GM18499 (cell line): ENCODE measurements around the gene BCAS1.
A peak's percentile ranks its signal among the peaks of the same experiment; 100 is the strongest.

ENCODE experiments used
- ATAC-seq: cut with Tn5 transposase; IDR thresholded peaks from one replicate; pipeline ENCODE4 v1.9.1; 2021; ENCODE audit warnings: moderate number of reproducible peaks; ENCODE audit not compliant: insufficient read depth, unreplicated experiment

The BCAS1 gene

DNA sequence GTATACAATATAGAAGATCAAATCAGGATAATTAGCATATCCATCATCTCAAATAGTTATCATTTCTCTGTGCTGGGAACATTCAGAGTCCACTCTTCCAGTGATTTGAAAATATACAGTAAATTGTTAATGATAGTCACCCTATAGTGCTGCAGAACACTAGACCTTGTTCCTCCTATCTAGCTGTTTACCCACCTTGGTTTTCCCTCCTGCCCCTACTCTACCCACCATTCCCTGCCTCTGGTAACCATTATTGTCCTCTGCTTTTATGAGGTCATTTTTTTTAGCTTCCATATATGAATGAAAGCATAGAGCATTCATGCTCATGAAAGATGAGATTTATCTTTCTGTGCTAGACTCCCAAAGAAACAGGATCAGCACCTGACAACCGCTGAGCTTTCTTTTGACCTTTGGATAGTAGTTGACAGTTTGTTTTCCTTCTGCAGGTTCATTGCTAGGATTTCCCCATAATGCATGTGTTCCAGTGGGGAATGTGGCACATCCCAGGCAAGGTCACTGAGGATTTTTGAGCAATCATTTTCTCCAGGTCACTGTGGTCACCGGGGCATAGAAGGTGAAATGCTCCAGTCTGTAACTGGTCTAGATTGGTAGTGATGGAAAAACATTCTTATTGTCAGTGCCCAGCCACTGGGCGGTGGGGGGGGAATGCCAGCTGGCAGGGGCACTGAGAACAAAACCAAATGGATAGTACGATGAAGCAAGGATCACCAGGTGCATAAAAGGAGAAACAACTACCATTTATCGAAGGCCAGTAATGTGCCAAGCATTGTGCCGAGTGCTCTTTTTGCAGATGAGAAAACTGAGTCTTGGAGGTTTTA is 33.6 kb upstream of the BCAS1 start:
- ATAC-seq = no peak

DNA sequence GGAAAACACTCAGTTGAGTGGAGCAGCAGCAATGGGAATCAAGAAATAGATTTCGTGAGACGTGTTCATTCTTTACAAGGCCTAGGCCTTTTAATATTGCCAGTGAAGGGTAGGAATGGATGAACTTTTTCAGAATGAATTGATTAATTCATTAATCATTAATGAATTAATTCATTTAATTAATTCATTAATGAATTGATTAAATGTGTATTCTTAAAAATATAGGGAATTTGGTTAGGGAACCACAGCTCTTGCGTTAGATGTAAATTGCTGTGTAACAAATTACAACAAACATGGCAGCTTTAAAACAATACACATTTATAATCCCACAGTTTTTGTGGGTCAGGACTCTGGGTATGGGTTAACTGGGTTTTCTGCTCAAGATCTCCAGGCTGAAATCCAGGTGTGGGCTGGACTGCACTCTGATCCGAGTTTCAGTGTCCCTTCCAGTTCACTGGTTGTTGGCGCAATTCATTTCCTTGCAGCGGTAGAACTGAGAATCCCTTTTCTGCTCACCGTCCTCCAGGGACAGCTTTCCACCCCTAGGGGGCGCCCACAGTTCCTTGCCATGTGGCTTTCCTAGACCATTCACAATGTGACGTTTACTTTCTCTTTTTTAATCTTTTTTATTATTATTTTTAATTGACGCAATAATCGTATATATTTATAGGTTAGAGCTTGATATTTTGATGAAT is 32.8 kb upstream of the BCAS1 start:
- ATAC-seq = peak; percentile 82

DNA sequence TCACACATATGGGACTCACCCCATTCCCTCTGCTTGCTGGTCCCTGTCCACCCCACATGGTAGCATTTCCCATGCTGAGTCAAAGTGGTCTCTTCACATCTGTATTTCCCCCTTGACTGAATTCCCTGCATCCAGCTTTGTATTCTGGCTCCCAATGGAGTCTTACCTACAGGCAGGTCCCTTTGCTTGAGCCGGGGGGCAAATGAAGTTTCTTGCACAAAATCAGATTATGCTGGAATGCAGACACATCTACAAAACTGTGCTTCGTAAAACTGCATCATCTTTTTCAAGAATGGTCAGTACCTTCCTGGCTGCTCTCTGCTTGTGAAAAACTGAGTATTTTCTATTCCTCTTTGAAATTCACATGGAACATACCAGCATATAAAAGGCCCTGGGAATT is 32.1 kb upstream of the BCAS1 start:
- no peak for ATAC-seq

DNA sequence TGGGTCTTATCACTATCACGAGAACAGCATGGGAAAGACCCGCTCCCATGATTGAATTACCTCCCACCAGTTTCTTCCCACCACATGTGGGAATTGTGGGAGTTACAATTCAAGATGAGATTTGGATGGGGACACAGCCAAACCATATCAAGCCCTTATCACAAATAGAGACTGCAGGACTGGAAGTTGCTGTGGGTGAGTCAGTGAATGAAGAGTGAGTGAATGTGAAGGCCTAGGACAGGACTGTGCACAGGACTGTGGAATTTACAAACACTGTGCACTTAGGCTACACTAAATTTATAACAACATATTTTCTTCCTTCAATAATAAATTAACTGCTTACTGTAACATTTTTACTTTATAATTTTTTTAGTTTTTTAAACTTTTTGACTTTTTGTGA is 30.2 kb upstream of the BCAS1 start:
- no peak for ATAC-seq

DNA sequence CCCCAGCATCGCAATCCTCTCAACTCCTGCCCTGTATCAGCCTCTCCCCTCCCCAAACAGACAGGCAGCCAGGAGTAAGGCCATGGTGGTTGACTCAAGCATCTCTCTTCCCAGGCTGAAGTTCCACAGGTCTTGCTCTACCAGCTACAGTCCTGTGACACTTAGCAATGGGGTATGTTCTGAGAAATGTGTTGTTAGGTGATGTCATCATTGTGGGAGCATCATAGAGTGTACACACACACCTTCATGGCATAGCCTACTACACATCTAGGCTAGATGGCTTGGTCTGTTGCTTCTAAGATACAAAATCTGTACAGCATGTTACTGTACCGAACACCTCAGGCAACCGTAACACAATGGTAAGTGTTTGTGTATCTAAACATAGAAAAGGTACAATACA is 29.5 kb upstream of the BCAS1 start:
- no peak for ATAC-seq

DNA sequence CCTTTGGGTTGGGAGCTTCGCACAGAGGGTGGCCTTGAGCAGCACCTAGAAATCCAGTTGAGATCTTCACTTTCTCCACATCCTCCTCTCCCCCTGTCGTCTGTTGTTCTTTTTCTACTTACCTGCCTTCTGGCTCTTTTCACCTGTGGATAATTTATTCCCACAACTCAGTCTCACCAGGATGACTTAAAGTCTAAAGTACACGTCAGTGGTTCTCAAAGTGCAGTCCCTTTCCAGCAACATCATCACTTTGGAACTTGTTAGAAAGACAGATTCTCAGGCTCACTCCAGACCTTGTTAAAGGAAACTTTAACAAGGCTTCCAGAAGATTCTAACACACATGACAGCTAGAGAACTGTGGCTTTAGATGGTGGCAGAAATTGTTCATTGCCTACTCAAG is 27.7 kb upstream of the BCAS1 start:
- no peak for ATAC-seq

DNA sequence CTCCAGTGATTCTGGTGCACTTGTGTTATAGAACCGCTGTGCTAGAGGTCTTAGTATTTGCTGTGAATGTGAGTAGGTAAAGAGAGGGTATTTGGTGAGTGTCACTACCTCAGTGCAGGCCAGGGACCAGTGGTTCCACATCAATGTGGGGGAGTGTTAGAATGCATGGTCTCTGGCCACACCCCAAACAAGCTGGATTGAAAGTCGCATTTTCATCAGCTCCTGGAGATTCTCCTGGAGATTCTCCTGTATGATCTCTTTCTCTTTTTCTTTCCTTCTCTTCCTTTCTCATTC is 26.8 kb upstream of the BCAS1 start:
- ATAC-seq = no peak

DNA sequence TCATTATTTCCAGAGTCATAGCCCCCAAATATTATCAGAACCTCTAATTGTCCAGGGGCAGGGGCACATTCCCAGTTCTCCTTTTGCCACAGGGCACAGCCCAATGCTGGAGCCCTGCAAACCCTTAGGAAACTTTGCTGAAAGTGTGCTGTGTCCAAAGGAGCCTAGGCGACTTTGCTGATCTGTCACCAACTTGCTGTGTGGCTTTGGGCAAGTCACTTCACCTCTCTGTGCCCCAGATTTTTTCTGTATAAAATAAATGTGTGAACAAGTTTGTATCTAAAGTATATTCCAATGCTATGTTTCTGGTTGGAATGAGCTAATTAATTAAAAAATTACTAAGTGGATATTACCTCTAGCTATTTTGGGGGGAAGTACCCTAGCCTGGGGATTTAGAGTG is 25.4 kb upstream of the BCAS1 start:
- no peak for ATAC-seq

DNA sequence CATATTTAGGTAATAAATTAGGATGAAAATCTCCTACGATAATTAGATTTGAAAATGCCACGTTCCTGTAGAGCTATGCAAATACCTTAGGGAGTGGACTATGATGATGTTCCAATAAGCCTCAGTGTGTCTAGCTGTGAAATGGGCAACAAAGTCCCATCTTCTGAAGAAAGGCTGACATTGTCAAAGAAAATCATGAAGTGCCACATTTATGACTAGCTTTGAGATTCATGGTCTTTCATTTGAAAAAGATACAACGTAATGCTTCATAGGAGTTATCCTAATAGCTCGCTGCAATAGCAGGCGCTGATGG is 23.8 kb upstream of the BCAS1 start:
- ATAC-seq = no peak

DNA sequence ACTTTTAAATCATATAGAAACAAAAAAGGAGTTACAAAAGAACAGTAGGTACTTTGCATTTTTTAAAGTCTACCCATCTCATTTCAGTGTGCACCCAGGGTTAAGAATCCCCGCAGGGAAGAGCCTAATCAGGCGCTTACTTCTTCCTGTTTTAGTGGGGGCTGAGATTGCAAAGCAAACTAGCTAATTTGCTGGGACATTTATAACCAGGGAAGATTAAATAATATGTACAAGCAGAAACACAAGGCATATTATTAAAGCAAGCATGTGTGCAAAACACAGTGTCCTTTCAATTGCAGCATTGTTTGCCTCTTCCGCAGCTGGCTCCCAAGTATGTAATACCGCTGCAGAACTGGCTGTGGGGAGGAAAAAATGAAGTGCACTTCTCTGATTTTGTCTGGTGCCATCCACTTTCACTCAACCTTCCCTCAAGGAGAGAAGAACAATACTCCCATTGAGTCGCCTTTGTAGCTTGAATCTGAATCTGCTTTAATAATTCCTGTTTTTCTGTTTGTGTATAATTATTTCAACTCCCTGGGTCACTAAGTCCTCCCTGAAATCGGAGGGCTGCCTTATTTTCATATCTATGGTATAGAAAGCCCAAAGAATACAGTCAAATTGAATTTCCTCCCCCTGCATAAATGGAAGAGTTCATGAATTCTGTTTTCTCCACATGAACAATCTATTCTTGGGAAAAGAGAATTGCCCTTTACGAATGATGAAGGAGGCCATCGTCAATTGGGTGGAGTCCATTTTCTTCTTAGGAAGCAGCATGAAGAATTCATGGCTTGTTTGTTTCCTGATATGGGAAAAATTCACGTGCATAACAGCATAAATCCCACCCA is 23.3 kb upstream of the BCAS1 start:
- ATAC-seq = no peak

DNA sequence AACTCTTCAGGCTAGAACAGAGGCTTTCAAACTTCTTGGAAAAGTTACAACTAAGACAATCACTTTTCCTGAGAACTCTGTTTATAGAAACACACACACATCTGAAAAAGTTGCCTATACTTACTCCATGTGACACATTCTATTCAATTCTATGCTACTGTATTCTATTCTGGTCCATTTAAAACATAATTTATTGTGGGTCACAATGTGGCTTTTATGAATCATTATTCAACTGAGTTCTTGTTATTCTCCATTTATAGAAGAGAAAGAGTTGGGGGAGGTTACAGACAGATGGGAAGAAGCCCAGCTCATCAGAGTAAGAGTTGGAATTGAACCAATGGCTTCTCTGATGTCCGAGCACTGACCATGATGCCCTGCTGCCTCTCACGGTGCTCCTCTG is 21.6 kb upstream of the BCAS1 start:
- no peak for ATAC-seq

DNA sequence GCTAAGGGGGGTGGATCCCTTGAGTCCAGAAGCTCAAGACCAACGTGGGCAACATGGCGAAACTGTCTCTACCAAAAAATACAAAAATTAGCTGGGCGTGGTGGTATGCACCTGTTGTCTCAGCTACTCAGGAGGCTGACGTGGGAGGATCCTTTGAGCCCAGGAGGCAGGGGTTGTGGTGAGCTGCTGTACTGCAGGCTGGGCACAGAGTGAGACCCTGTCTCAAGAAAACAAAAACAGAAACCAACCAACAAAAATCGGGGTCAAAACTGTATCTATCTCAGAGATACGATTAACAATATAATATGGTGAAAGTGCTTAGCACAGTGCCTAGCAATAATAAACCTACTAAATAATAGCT is 20.7 kb upstream of the BCAS1 start:
- no peak for ATAC-seq

DNA sequence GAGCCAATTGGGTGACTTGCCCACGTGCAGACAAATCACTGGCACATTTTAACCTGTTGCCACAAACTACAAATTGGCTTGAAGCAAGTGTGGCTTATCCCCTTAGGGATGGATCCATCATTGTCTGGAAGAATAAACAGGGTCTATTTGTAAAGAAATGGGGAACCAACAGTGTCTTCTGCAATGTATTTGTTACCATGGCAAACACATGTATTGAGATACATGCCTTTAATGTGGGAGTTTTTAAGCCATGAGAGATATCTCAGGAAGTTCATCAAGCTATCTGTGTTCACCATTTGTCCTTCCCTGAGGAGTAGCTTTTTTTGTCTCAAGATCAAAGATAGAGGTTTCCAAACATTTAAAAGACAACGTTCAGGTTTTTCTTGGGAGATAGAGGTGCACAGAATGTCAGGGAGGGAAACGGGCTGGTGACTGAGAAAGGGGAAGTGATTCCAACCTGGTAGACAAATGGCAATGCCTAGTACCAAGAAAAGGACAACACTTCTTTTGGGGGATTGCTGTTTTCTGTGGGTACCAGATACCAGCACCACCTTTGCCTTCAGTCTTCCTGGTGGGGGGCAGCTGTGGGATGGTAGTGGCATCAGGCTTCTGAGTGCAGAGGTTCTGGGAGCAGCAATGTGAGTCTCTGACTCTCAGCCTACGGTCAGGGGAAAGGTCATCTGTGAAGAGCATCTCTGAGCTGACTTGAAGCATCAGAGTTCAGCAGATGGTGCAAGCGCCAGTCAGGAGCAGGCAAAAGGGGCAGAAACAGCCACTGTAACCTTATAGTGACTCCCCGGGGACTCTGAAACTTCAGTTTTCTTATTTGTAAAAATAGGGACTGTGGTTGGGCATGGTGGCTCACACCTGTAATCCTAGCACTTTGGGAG is 20.1 kb upstream of the BCAS1 start:
- no peak for ATAC-seq

DNA sequence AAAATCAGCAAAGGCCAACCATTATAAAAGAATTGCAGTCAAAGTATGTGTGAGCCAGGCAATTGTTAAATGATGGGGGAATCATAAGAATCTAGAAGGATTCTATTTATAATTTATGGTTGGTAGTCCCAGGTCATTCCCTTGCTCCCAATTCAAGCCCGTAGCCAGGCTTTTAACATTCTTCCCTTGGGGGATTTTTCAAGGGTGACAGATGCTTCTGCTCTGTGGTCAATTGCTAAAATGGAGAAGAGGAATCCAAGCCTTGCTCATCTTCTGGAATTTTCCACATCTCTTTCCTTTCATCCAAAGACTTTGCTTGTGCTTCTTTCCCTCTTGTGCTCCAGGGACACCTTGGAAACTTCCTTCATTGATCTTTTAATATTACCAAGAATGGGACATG is 18.0 kb upstream of the BCAS1 start:
- ATAC-seq = no peak

DNA sequence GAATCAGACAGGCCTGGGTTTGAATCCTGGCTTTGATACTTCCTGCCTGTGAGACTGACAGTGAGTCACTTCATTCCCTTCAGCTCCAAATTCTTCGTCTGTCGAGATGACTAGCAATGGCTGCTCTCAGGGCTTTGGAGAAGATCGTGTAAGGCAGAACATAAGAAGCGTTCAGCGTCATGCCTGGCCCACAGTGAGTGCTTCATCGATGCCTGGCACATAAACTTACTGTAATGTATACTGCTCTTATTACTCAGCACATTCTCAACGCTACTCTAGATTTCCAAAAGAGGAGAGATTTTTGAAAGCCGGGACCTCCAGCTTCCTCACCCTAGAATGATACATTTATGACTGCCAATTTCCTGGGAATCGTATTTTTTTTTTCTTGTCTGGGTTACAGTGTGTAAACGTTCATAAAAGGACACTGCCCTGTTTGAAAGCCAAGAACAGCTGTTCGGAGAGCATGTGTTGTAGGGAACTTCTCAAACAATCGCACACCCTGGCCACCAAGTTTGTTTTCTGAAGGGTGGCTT is 16.2 kb upstream of the BCAS1 start:
- ATAC-seq = no peak

DNA sequence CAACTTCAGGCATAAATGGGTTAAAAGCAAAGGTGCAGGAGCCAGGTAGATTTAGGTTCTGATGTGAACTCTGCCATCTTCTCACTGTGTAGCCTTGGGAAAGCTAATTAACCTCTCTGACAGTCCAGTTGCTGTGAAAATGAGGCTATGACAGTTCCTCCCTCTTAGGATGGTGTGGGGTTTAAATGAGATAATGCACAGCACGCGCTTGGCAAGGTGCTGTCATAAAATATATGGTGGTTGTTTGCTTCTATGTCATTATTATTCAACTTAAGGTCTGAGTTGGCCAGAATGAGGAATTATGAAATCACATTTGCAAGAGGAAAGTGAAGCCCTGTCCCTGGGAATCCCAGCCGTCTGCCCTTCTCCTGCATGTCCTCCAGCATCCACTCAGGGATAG is 15.5 kb upstream of the BCAS1 start:
- ATAC-seq = no peak

DNA sequence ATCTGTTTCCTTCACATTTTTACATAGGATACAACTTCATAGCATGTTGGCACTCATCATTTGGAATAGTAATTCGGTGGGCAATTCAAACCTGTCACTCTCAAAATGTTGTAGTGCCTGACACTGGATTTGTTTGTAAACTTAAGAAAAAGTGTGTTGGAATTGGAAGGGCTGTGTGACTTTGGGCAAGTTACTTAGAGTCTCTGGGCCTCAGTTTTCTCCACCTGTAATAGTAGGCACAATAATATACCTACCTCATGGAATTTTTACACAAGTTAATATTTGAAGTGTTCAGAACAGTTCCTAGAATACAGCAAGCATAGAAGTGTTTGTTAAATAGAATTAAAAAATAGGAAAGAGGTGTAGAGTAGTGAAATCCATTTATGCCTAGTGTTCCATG is 15.0 kb upstream of the BCAS1 start:
- no peak for ATAC-seq

DNA sequence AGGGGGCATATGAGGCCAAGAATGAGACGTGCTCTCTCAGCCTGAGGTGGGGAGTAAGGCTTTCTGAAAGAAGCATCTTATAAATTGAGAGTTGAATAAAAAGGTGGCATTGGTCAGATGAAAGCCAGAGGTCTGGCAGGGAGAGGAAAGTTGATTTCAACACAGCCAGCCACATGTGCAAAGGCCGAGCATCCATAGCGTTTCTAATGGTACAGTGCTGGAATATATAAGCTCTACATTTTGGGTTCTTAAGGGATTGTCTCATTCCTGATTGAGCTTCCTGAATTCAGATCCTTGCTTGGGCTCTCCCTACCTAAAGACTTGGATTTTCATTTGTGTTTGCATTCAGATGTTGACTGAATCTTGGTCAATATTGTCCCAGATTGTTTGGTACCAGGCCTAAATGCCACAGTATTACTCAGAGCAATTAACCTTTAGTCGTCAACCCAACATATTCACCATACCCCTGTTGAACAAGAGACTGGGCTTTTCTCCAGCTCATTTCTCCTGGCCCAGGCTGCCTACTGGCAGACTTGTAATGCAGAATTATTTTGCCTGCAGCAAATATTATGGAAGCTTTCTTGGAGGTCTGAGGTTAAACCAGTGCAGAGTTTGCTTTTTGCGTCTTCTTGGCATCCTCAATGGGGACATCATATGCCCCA is 14.5 kb upstream of the BCAS1 start:
- no peak for ATAC-seq

DNA sequence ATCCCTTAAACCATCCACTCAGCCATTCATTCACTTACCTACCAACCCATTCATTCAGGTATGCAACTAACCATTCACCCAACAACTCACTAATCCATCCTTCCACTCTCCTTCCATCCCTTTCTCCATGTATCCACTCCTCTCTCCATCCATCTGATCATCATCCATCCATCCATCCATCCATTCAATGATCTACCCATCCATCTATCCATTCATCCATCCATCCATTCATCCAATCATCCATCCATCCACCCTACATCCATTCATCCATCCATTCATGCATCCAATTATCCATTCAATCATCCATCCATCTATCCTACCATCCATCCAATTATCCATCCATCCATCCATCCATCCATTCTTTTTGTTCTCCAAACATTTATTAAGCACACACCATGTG is 13.8 kb upstream of the BCAS1 start:
- ATAC-seq = no peak

DNA sequence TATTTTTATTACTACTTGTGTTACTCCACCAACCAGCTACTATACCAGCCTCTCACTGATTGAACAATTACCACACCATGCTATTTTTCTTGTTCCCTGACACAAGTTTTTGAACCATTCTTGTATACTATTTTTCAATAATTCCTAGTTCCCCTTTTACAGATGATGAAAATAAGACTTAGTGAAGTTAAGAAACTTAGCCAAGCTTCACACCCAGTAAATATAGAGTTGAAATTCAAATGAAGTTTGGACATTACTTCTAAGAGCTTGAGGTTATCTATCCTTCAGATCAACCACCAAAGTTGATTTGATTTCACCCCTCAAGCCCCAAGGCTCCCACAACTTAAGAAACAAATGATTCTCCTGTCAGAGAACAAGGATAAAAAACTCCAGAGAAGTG is 13.1 kb upstream of the BCAS1 start:
- ATAC-seq = no peak
